Neural progenitor cell (in vitro differentiated cells): ENCODE measurements around the gene ZNF831. TPM values are rescaled to one million over a fixed set of nuclear protein-coding genes. Genes with fewer than 3 reads are reported as not detected.

Source experiments
- DNase-seq: peaks from one replicate; pipeline ENCODE4 v3.0.0-alpha.2; 2016; ENCODE audit warnings: low spot score
- H2AFZ ChIP-seq: fragments of 200-600 bp; sonication (generic); replicated peaks from 2 replicates; pipeline ENCODE4 v1.6.1; 2016; ENCODE audit warnings: antibody characterized with exemption
- H3F3A ChIP-seq: fragments of 200-600 bp; sonication (generic); 2 replicates; pipeline ENCODE4 v1.6.1; 2016; ENCODE audit warnings: antibody characterized with exemption, low read depth
- H3K27ac ChIP-seq: fragments of 200-600 bp; sonication (generic); 2 replicates; pipeline ENCODE4 v1.5.1; 2016; ENCODE audit warnings: mild to moderate bottlenecking
- H3K27me3 ChIP-seq: fragments of 200-600 bp; sonication (generic); 2 replicates; pipeline ENCODE4 v1.6.1; 2016; ENCODE audit warnings: mild to moderate bottlenecking, moderate library complexity
- H3K36me3 ChIP-seq: fragments of 200-600 bp; sonication (generic); 2 replicates; pipeline ENCODE4 v1.5.1; 2016
- H3K4me1 ChIP-seq: fragments of 200-600 bp; sonication (generic); 2 replicates; pipeline ENCODE4 v1.6.1; 2016; ENCODE audit warnings: mixed run types
- H3K4me2 ChIP-seq: fragments of 200-600 bp; sonication (generic); 2 replicates; pipeline ENCODE4 v1.6.1; 2016
- H3K4me3 ChIP-seq: fragments of 200-600 bp; sonication (generic); 2 replicates; pipeline ENCODE4 v1.5.1; 2016
- H3K79me2 ChIP-seq: fragments of 200-600 bp; sonication (generic); 2 replicates; pipeline ENCODE4 v1.6.1; 2016; ENCODE audit warnings: low read depth
- H3K9ac ChIP-seq: fragments of 200-600 bp; sonication (generic); 2 replicates; pipeline ENCODE4 v1.6.1; 2016
- H3K9me3 ChIP-seq: fragments of 200-600 bp; sonication (generic); 2 replicates; pipeline ENCODE4 v1.5.1; 2016; ENCODE audit warnings: low read depth
- H4K20me1 ChIP-seq: fragments of 200-600 bp; sonication (generic); 2 replicates; pipeline ENCODE4 v1.6.1; 2016; ENCODE audit warnings: low read depth
- H3K27ac Mint-ChIP-seq: 3 replicates; pipeline ENCODE4 v1.8.0; 2021; ENCODE audit warnings: mixed read lengths
- H3K27me3 Mint-ChIP-seq: 2 replicates; pipeline ENCODE4 v1.8.0; 2022; ENCODE audit warnings: low read depth, mild to moderate bottlenecking, inconsistent platforms, moderate library complexity, mixed read lengths; ENCODE audit not compliant: insufficient read depth
- H3K36me3 Mint-ChIP-seq: 3 replicates; pipeline ENCODE4 v1.8.0; 2021; ENCODE audit warnings: mixed read lengths
- H3K4me1 Mint-ChIP-seq: 3 replicates; pipeline ENCODE4 v1.8.0; 2021; ENCODE audit warnings: mixed read lengths
- H3K4me3 Mint-ChIP-seq: 3 replicates; pipeline ENCODE4 v1.8.0; 2021; ENCODE audit warnings: mild to moderate bottlenecking, moderate library complexity, mixed read lengths
- H3K9me3 Mint-ChIP-seq: 3 replicates; pipeline ENCODE4 v1.8.0; 2020; ENCODE audit warnings: mixed read lengths
- EZH2 ChIP-seq: fragments of 200-600 bp; sonication (generic); IDR thresholded peaks from 2 replicates; pipeline ENCODE4 v1.6.1; 2017; ENCODE audit warnings: antibody characterized with exemption, mild to moderate bottlenecking, moderate library complexity
- EZH2phosphoT487 ChIP-seq: fragments of 200-600 bp; sonication (generic); IDR thresholded peaks from 2 replicates; pipeline ENCODE4 v1.6.1; 2017; ENCODE audit warnings: antibody characterized with exemption
- total RNA-seq: library from RNA; depleted of rRNA; stranded (reverse); fragments of >200 nt; gene quantifications from 2 replicates; pipeline ENCODE4 v1.2.3, GENCODE V29; 2015; ENCODE audit warnings: low replicate concordance
- TF ChIP-seq, protein P1 (sequence below): fragments of 200-600 bp; sonication (generic); IDR thresholded peaks from 2 replicates; pipeline ENCODE4 v1.5.1; 2017; ENCODE audit warnings: antibody characterized with exemption, mild to moderate bottlenecking

ZNF831 gene
- total RNA-seq, 1 donor from 2014 or later = not detected

DNA sequence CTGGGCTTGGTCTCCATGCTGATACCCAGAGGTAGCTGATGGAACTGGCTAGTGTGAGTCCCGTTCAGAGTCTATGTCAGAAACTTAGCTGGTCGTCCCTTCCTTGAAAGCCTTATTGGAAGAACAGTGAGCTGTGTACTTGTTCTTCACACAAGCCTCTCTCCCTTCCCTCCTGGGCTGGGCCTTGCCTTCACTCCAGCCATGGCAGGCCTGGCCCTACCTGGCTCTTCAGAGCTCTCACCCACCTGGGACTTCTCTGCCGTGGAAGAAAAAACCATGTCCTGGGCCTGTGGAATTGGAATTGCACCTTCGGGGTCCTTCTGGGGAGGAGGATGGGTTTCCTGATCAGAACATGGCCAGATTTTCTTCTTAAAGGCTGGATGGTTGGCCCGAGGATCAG is 20.3 kb upstream of the ZNF831 start:
- Mint-ChIP-seq H3K27ac (no peak overlapping the region), H3K9me3 (peaks cover 2% of the 10 kb centered on the region)
- H3K79me2 ChIP-seq = no peaks in the 10 kb centered on the region

DNA sequence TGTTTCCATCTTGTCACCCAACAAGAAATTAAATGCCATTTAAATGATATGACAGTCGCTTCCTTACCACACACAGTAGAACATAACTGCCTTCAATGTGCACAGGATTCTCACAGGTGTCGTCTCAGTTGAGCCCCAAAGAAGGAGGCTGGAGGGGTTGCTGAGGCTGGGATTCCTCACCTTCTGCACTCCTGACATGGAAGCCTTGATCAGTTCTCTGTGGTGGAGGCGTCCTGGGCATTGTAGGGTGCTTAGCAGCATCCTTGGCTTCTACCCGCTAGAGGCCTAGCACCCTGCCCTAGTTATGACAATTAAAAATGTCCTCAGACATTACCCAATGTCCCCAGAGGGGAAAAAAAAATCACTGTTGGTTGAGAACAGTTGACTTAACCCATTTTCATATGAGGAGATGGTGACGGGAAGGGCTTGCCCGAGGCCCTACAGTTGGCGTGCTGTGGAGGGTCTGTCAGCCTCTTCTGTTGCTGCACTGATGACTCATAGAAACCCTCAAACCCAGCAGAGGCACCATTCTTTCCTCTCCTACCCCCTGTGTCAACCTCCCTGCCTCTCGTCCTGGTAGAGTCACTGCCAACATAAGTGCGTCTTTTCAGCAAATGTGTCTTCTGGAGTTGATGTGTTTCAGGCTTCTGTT is 19.3 kb upstream of the ZNF831 start:
- H3K27ac Mint-ChIP-seq = no peak overlapping the region
- Histone ChIP-seq H3K27ac (no peak overlapping the region), H3K79me2 (no peaks in the 10 kb centered on the region), H3K4me1 (no peaks in the 10 kb centered on the region), H3K4me2 (no peak overlapping the region), H3F3A (no peaks in the 10 kb centered on the region), H3K27me3 (no peaks in the 10 kb centered on the region), H3K4me3 (no peak overlapping the region), H3K36me3 (no peaks in the 10 kb centered on the region), H3K9ac (no peak overlapping the region), H3K9me3 (no peaks in the 10 kb centered on the region), H2AFZ (no peak overlapping the region), H4K20me1 (no peaks in the 10 kb centered on the region)
- no peak for TF ChIP-seq EZH2
- TF ChIP-seq EZH2phosphoT487 = no peak
- TF ChIP-seq, protein P1, sequence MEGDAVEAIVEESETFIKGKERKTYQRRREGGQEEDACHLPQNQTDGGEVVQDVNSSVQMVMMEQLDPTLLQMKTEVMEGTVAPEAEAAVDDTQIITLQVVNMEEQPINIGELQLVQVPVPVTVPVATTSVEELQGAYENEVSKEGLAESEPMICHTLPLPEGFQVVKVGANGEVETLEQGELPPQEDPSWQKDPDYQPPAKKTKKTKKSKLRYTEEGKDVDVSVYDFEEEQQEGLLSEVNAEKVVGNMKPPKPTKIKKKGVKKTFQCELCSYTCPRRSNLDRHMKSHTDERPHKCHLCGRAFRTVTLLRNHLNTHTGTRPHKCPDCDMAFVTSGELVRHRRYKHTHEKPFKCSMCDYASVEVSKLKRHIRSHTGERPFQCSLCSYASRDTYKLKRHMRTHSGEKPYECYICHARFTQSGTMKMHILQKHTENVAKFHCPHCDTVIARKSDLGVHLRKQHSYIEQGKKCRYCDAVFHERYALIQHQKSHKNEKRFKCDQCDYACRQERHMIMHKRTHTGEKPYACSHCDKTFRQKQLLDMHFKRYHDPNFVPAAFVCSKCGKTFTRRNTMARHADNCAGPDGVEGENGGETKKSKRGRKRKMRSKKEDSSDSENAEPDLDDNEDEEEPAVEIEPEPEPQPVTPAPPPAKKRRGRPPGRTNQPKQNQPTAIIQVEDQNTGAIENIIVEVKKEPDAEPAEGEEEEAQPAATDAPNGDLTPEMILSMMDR = no peak
- peaks cover 2% of the 10 kb centered on the region for H3K9me3 Mint-ChIP-seq
- peaks cover 5% of the 10 kb centered on the region for H3K27me3 Mint-ChIP-seq
- no peak overlapping the region for H3K4me3 Mint-ChIP-seq
- H3K36me3 Mint-ChIP-seq = no peaks in the 10 kb centered on the region
- DNase-seq = no peak
- peaks cover 4% of the 10 kb centered on the region for H3K4me1 Mint-ChIP-seq

More for the DNA sequence above, 20.3 kb upstream of the ZNF831 start:
- no peak overlapping the region for H3K27ac ChIP-seq
- no peaks in the 10 kb centered on the region for H3K27me3 ChIP-seq
- TF ChIP-seq EZH2phosphoT487 (no peak), EZH2 (no peak)
- TF ChIP-seq, protein P1 = no peak
- Mint-ChIP-seq H3K36me3 (no peaks in the 10 kb centered on the region), H3K4me3 (no peak overlapping the region), H3K4me1 (peaks cover 4% of the 10 kb centered on the region), H3K27me3 (peaks cover 2% of the 10 kb centered on the region)
- H3F3A ChIP-seq = no peaks in the 10 kb centered on the region
- no peak overlapping the region for H3K4me2 ChIP-seq
- no peak for DNase-seq
- no peak overlapping the region for H3K4me3 ChIP-seq
- no peaks in the 10 kb centered on the region for H4K20me1 ChIP-seq
- H3K9ac ChIP-seq = no peak overlapping the region
- no peaks in the 10 kb centered on the region for H3K9me3 ChIP-seq
- no peak overlapping the region for H2AFZ ChIP-seq
- no peaks in the 10 kb centered on the region for H3K36me3 ChIP-seq
- no peaks in the 10 kb centered on the region for H3K4me1 ChIP-seq

DNA sequence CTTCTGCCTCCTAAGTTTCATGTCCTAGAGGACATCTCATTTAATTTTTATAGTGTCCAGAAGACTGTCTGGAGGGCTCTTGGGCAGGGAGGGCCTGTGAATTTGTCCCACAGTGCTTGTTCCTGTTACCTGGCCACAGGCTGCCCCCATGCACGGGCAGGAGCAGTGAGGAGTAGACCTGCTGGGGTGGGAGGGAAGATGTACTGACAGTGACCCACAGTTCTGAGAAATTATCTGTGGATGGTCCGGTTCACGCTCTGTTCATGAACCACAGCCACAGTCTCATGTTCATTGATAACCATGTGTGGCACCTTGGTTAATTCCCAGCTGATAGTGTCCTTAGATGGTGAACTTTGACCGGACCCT is 18.8 kb upstream of the ZNF831 start:
- Histone ChIP-seq H2AFZ (no peak overlapping the region), H3K4me2 (no peak overlapping the region), H3F3A (no peaks in the 10 kb centered on the region), H3K4me1 (no peaks in the 10 kb centered on the region), H3K36me3 (no peaks in the 10 kb centered on the region), H3K27me3 (no peaks in the 10 kb centered on the region), H3K9ac (no peak overlapping the region), H3K9me3 (no peaks in the 10 kb centered on the region), H3K4me3 (no peak overlapping the region), H4K20me1 (no peaks in the 10 kb centered on the region), H3K27ac (no peak overlapping the region), H3K79me2 (no peaks in the 10 kb centered on the region)
- no peaks in the 10 kb centered on the region for H3K36me3 Mint-ChIP-seq
- H3K27me3 Mint-ChIP-seq = peaks cover 5% of the 10 kb centered on the region
- peaks cover 4% of the 10 kb centered on the region for H3K4me1 Mint-ChIP-seq
- no peak overlapping the region for H3K27ac Mint-ChIP-seq
- TF ChIP-seq, protein P1 = no peak
- TF ChIP-seq EZH2 (no peak), EZH2phosphoT487 (no peak)
- peaks cover 2% of the 10 kb centered on the region for H3K9me3 Mint-ChIP-seq
- no peak overlapping the region for H3K4me3 Mint-ChIP-seq
- no peak for DNase-seq
